ENCODE measurements around the gene URB2. TPM values are rescaled to one million over a fixed set of nuclear protein-coding genes. Genes with fewer than 3 reads are reported as not detected.
A peak's percentile ranks its signal among the peaks of the same experiment; 100 is the strongest.

URB2 gene
- total and polyA plus RNA-seq, 2 experiments from 2014 or later = 7.6 to 44.3 TPM

- TF ChIP-seq REST (IDR thresholded peaks at IDR 0.05; ENCODE audit: unreplicated experiment) (no peak), EZH2 (IDR thresholded peaks at IDR 0.05; ENCODE audit: low read depth, unreplicated experiment) (no peak), ZNF114 (CRISPR knock-in tag; IDR thresholded peaks at IDR 0.05) (no peak), CREB1 (CRISPR knock-in tag; IDR thresholded peaks at IDR 0.05; ENCODE audit: low read depth) (no peak), NANOG (IDR thresholded peaks at IDR 0.05; ENCODE audit: borderline replicate concordance) (no peak)
These were observed 73.7 kb downstream of the URB2 start (continued) for GRCh38 chr1:229699613-229700267.

GRCh38 chr1:229704157-229704556 is 78.1 kb downstream of the URB2 start:
- H3K36me3 Mint-ChIP-seq (ENCODE audit: low read depth) = peaks cover 42% of the 10 kb centered on the region
- TF ChIP-seq ETS1 (IDR thresholded peaks at IDR 0.05) (no peak), ZNF462 (CRISPR knock-in tag; IDR thresholded peaks at IDR 0.05) (no peak), EZH2phosphoT487 (IDR thresholded peaks at IDR 0.05; ENCODE audit: unreplicated experiment) (no peak), ZNF331 (CRISPR knock-in tag; IDR thresholded peaks at IDR 0.05; ENCODE audit: low read depth) (no peak), POLR2AphosphoS5 (IDR thresholded peaks at IDR 0.05; ENCODE audit: low read depth) (no peak), NANOG (IDR thresholded peaks at IDR 0.05; ENCODE audit: borderline replicate concordance) (no peak), ZNF114 (CRISPR knock-in tag; IDR thresholded peaks at IDR 0.05) (no peak), JUNB (IDR thresholded peaks at IDR 0.05; ENCODE audit: unreplicated experiment) (no peak)

More at GRCh38 chr1:229704157-229704556, 78.1 kb downstream of the URB2 start:
- H3K27me3 Mint-ChIP-seq (ENCODE audit: insufficient read depth, low read depth, poor library complexity) = peaks cover 2% of the 10 kb centered on the region
- no peak overlapping the region for H3K4me3 ChIP-seq
- H3K27ac Mint-ChIP-seq = no peak overlapping the region
- ATAC-seq (no peak), DNase-seq (ENCODE audit: low spot score) (no peak)
- no peak overlapping the region for H3K27ac ChIP-seq (ENCODE audit: low read depth)
- 0 out of 2 replicates have a peak overlapping the region, but pooled peaks have one; percentile 16 for H2AFZ ChIP-seq
- H3K4me2 ChIP-seq = no peak overlapping the region
- H3K9me3 Mint-ChIP-seq = peaks cover 31% of the 10 kb centered on the region
- H3K27me3 ChIP-seq (ENCODE audit: insufficient read depth) = no peaks in the 10 kb centered on the region
- no peaks in the 10 kb centered on the region for H3F3A ChIP-seq (replicated peaks; ENCODE audit: low read depth)
- H3K4me1 Mint-ChIP-seq = peaks cover 9% of the 10 kb centered on the region
- H3K4me3 Mint-ChIP-seq = no peak overlapping the region
- H3K9me2 ChIP-seq (ENCODE audit: insufficient read depth) = peaks cover 12% of the 10 kb centered on the region
- peaks cover 5% of the 10 kb centered on the region; the same call in 1 of the 2 replicates for H3K36me3 ChIP-seq (ENCODE audit: insufficient read depth)
- H4K20me1 ChIP-seq (replicated peaks; ENCODE audit: insufficient read depth) = no peaks in the 10 kb centered on the region
- no peaks in the 10 kb centered on the region for H3K79me2 ChIP-seq (replicated peaks; ENCODE audit: insufficient read depth)
- no peaks in the 10 kb centered on the region for H3K4me1 ChIP-seq (ENCODE audit: insufficient read depth)
